K562 (cell line): ENCODE data around the gene TRIM24. TPM values are rescaled to one million over a fixed set of nuclear protein-coding genes. Genes with fewer than 3 reads are reported as not detected.
A peak's percentile ranks its signal among the peaks of the same experiment; 100 is the strongest.

Experiments
- ATAC-seq: fragments of 200-7000 bp; cut with Tn5 transposase; 3 replicates; pipeline ENCODE4 v1.9.1; 2020; ENCODE audit warnings: moderate library complexity
- BruUV-seq: library from RNA; stranded (reverse); fragments of 400-500 nt; replicated peaks from 2 replicates; lab custom pipeline; 2021; lab: Mats Ljungman, UMichigan
- CTCF ChIA-PET: fragments of 300-600 bp; formaldehyde crosslinking; extraction: SDS; loops from one replicate; lab custom pipeline; 2021; ENCODE audit warnings: low intra/inter-chr PET ratio; lab: Yijun Ruan, JAX
- POLR2A ChIA-PET: fragments of 300-600, 350-650 bp; sonication (Branson Sonifier 250); formaldehyde crosslinking; extraction: SDS; loops from one replicate; lab custom pipeline; 2021; ENCODE audit warnings: antibody characterized with exemption, inconsistent platforms; lab: Yijun Ruan, JAX
- DNase-seq, 4 experiments: peaks; one replicate each; pipeline versions ENCODE4 v3.0.0 to v3.0.0-alpha.2; 2011 to 2018; ENCODE audit warnings: low spot score in 3 of 4, mixed read lengths in 3 of 4; ENCODE audit errors: extremely low read depth in 1 of 4
- FAIRE-seq: peaks from 2 replicates; lab custom pipeline; 2011; peaks lifted over from hg19 to GRCh38; lab: Jason Lieb, UNC
- H2AFZ ChIP-seq: 2 replicates; pipeline ENCODE4 v1.6.0; 2011; ENCODE audit warnings: low read depth, low read length, control low read depth, inconsistent platforms
- H3K27ac ChIP-seq: fragments of 200-600 bp; 3 replicates; pipeline ENCODE4 v1.8.0; 2011; ENCODE audit warnings: low read depth, mild to moderate bottlenecking, control low read depth, inconsistent platforms, low read length, moderate library complexity, mixed read lengths; ENCODE audit errors: extremely low read depth
- H3K27me3 ChIP-seq, 2 experiments: fragments of 300-600 bp in 1 of 2; 2 replicates in 1 of 2; 3 replicates in 1 of 2; pipeline versions ENCODE4 v1.6.0 to v1.8.0; 2011; ENCODE audit warnings: inconsistent platforms in 2 of 2, low read length in 2 of 2, mild to moderate bottlenecking in 1 of 2, mixed read lengths in 1 of 2, moderate library complexity in 1 of 2; ENCODE audit not compliant: control insufficient read depth in 2 of 2, insufficient read depth in 2 of 2
- H3K36me3 ChIP-seq: fragments of 300-600 bp; 3 replicates; pipeline ENCODE4 v1.8.0; 2011; ENCODE audit warnings: mild to moderate bottlenecking, low read length, inconsistent platforms; ENCODE audit not compliant: control insufficient read depth, insufficient read depth
- H3K4me1 ChIP-seq, 2 experiments: fragments of 200-600 bp in 1 of 2; replicated peaks in 1 of 2; 2 replicates in 1 of 2; 3 replicates in 1 of 2; pipeline versions ENCODE4 v1.5.1 to v1.8.0; 2011; ENCODE audit warnings: inconsistent platforms in 2 of 2, low read length in 2 of 2, mild to moderate bottlenecking in 1 of 2, mixed read lengths in 1 of 2, moderate library complexity in 1 of 2; ENCODE audit not compliant: control insufficient read depth in 2 of 2, insufficient read depth in 2 of 2
- H3K4me2 ChIP-seq: 2 replicates; pipeline ENCODE4 v1.6.1; 2011; ENCODE audit warnings: low read length, control low read depth, inconsistent platforms, mixed read lengths; ENCODE audit not compliant: insufficient read depth
- H3K4me3 ChIP-seq: fragments of 200-600 bp; sonication (generic), shearing (Covaris generic); 2 replicates; pipeline ENCODE4 v1.5.1; 2016; ENCODE audit warnings: control low read depth, inconsistent platforms
- H3K79me2 ChIP-seq: fragments of 200-600 bp; 3 replicates; pipeline ENCODE4 v1.8.0; 2011; ENCODE audit warnings: low read length, inconsistent platforms; ENCODE audit not compliant: control insufficient read depth, insufficient read depth
- H3K9ac ChIP-seq, 2 experiments: 2 replicates each; pipeline versions ENCODE4 v1.6.0 to v1.6.1; 2011; ENCODE audit warnings: low read depth in 2 of 2, low read length in 2 of 2, control low read depth in 1 of 2, inconsistent platforms in 1 of 2, mild to moderate bottlenecking in 1 of 2, mixed read lengths in 1 of 2; ENCODE audit not compliant: insufficient read depth in 1 of 2
- H3K9me1 ChIP-seq: one replicate; pipeline ENCODE4 v1.6.0; 2011; ENCODE audit warnings: inconsistent platforms, mild to moderate bottlenecking, low read length, moderate library complexity; ENCODE audit not compliant: control insufficient read depth, insufficient read depth
- H3K9me3 ChIP-seq: replicated peaks from 2 replicates; pipeline ENCODE4 v1.5.1; 2011; ENCODE audit warnings: low read depth, low read length, inconsistent platforms; ENCODE audit not compliant: control insufficient read depth, insufficient read depth
- H4K20me1 ChIP-seq: replicated peaks from 2 replicates; pipeline ENCODE4 v1.6.1; 2011; ENCODE audit warnings: low read length, inconsistent platforms, mixed read lengths; ENCODE audit not compliant: control insufficient read depth, insufficient read depth
- CEBPG ChIP-seq, 3 experiments: fragments of 200-800 bp in 1 of 3; sonication (Bioruptor generic) in 1 of 3; sonication (generic) in 1 of 3; formaldehyde crosslinking in 1 of 3; IDR thresholded peaks in 2 of 3; conservative IDR thresholded peaks in 1 of 3; 2 replicates each; pipeline versions ENCODE4 v1.6.1 to v1.8.0; 2016 to 2022; ENCODE audit warnings: missing compliant biosample characterization in 2 of 3, missing genetic modification characterization in 2 of 3, mild to moderate bottlenecking in 1 of 3, missing genetic modification reagents in 1 of 3
- ETV5 ChIP-seq: sonication (generic); formaldehyde crosslinking; IDR thresholded peaks from 2 replicates; pipeline ENCODE4 v1.4.0; 2020; ENCODE audit warnings: low read depth, mild to moderate bottlenecking, missing genetic modification reagents
- WGBS: fragments of 100-300 bp; shearing (Covaris generic); methylation state at CpG from one replicate; pipeline ENCODE4 v1.1.6; 2016; ENCODE audit warnings: low coverage, mixed read lengths; ENCODE audit not compliant: insufficient coverage; ENCODE audit errors: missing lambda C conversion rate; 5-methylcytosine and 5-hydroxymethylcytosine counted together
- in situ Hi-C: fragments of 300-500 bp; cut with MboI; formaldehyde crosslinking; loops from 4 replicates; pipeline ENCODE4 v1.15.0; 2018; ENCODE audit warnings: inconsistent platforms, mixed read lengths
- intact Hi-C: fragments of 100-400 bp; cut with micrococcal nuclease; formaldehyde crosslinking; loops from 2 replicates; pipeline ENCODE4 v1.14.2; 2022
- polyA plus RNA-seq, 8 experiments: library from polyadenylated mRNA; depleted of rRNA in 4 of 8; stranded (reverse) in 5 of 8; unstranded in 3 of 8; fragments of >200 nt; fragmentation: Nextera tagmentation in 2 of 8; fragmentation: Illumina TruSeq in 1 of 8; extraction: Ambion mirVana in 2 of 8; extraction: Trizol in 1 of 8; gene quantifications; 2 replicates each; pipeline versions ENCODE4 v1.2.1 to v1.2.3, GENCODE V29; 2011 to 2014; ENCODE audit warnings: inconsistent platforms in 1 of 8, missing spikeins in 1 of 8
- total RNA-seq, 7 experiments: library from RNA; depleted of rRNA in 6 of 7; stranded (reverse); fragments of >200 nt in 6 of 7; fragmentation: Illumina TruSeq in 2 of 7; extraction: Trizol in 2 of 7; gene quantifications; 2 replicates each; pipeline versions ENCODE4 v1.2.1 to v1.2.3, GENCODE V29; 2011 to 2021; ENCODE audit warnings: low replicate concordance in 1 of 7
- TF ChIP-seq, protein P1 (sequence below): fragments of 450-650 bp; formaldehyde crosslinking; IDR thresholded peaks from 2 replicates; pipeline ENCODE4 v1.4.0; 2022; ENCODE audit warnings: mild to moderate bottlenecking, moderate library complexity
- TF ChIP-seq, protein P2 (sequence below), 2 experiments: fragments of 450-650 bp in 1 of 2; sonication (generic) in 1 of 2; formaldehyde crosslinking in 1 of 2; IDR thresholded peaks in 1 of 2; conservative IDR thresholded peaks in 1 of 2; 2 replicates each; pipeline versions ENCODE4 v1.6.1 to v1.8.1; 2016 to 2023; ENCODE audit warnings: mild to moderate bottlenecking in 2 of 2, moderate library complexity in 2 of 2, inconsistent platforms in 1 of 2, missing genetic modification reagents in 1 of 2

The TRIM24 gene
- total and polyA plus RNA-seq, 9 of the 15 experiments (the other 6 are each of a cell fraction or from before 2014, with no cell fraction given) = 13.4 to 74.0 (median 41.7) TPM

DNA sequence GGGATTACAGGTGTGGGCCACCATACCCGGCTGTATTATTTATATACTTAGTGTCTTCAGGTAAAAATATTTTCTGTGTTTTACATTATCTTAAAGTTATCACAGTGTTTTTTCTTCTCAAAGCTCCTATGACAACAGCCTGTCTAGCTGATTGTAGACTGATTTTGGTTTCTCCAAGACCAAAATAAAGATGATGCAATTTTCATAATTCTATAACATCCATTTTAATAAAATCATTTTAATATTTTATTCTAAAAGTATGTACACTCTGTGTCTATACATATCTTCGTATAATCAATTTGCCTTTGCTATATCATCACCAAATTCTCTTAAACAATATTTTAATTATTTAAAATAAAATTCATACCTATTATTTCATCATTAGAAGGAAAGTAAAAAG is 108.6 kb downstream of the TRIM24 start:
- Histone ChIP-seq H4K20me1 (no peaks in the 10 kb centered on the region), H3K4me3 (no peak overlapping the region), H3K4me2 (no peak overlapping the region), H3K79me2 (no peaks in the 10 kb centered on the region), H3K9ac (no peak overlapping the region), H3K27ac (no peak overlapping the region), H3K4me1 (no peaks in the 10 kb centered on the region; a peak in 2 of 5 replicates), H2AFZ (no peak overlapping the region), H3K27me3 (no peaks in the 10 kb centered on the region), H3K9me1 (no peaks in the 10 kb centered on the region), H3K9me3 (peaks cover 17% of the 10 kb centered on the region), H3K36me3 (peaks cover 88% of the 10 kb centered on the region)
- ChIA-PET POLR2A (no interaction called here), CTCF (no interaction called here)
- in situ Hi-C loops (no loop called here), intact Hi-C loops (no loop called here)
- DNase-seq (no peak), FAIRE-seq (no peak), ATAC-seq (no peak)
- TF ChIP-seq ETV5 (no peak), CEBPG (CRISPR knock-in tag; IDR thresholded peaks at IDR 0.05) (no peak), CEBPG (tag; conservative IDR thresholded peaks at IDR 0.05 in 1 of 2, IDR thresholded peaks at IDR 0.05 in 1 of 2) (peak; percentile 68 to 89)
- TF ChIP-seq, protein P1, sequence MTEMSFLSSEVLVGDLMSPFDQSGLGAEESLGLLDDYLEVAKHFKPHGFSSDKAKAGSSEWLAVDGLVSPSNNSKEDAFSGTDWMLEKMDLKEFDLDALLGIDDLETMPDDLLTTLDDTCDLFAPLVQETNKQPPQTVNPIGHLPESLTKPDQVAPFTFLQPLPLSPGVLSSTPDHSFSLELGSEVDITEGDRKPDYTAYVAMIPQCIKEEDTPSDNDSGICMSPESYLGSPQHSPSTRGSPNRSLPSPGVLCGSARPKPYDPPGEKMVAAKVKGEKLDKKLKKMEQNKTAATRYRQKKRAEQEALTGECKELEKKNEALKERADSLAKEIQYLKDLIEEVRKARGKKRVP (CRISPR knock-in tag) = 0 out of 2 replicates have a peak, but pooled peaks have one; percentile 36
- TF ChIP-seq, protein P2, sequence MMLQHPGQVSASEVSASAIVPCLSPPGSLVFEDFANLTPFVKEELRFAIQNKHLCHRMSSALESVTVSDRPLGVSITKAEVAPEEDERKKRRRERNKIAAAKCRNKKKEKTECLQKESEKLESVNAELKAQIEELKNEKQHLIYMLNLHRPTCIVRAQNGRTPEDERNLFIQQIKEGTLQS (IDR thresholded peaks at IDR 0.05) = peak; percentile 67
- TF ChIP-seq, protein P2 (CRISPR knock-in tag; conservative IDR thresholded peaks at IDR 0.05) = no peak
- 98% methylated on average over 2 of the region's 2 CpGs for WGBS
- BruUV-seq = no TSS peak
